Pons (tissue), 1 donor: ENCODE data around the gene ANKRA2.

ENCODE experiments used
- DNase-seq: peaks from one replicate; pipeline ENCODE4 v3.0.0-alpha.2; 2016; ENCODE audit warnings: low spot score

Gene ANKRA2, protein sequence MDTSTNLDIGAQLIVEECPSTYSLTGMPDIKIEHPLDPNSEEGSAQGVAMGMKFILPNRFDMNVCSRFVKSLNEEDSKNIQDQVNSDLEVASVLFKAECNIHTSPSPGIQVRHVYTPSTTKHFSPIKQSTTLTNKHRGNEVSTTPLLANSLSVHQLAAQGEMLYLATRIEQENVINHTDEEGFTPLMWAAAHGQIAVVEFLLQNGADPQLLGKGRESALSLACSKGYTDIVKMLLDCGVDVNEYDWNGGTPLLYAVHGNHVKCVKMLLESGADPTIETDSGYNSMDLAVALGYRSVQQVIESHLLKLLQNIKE

GRCh38 chr5:73565139-73565968, at the start of gene ANKRA2, which contains the start of gene UTP15:
TSS of gene ANKRA2 (minus strand) at chr5:73565639. CDS start at chr5:73562881, 2,758 bp downstream.
TSS of gene UTP15 (plus strand) at chr5:73565743. CDS start at chr5:73567345, 1,602 bp downstream.
- peak; percentile 96 for DNase-seq

GRCh38 chr5:73615085-73615484, 49.6 kb upstream of the ANKRA2 start:
- no peak for DNase-seq

GRCh38 chr5:73612799-73613198, 47.4 kb upstream of the ANKRA2 start:
- DNase-seq, result no peak

DNA sequence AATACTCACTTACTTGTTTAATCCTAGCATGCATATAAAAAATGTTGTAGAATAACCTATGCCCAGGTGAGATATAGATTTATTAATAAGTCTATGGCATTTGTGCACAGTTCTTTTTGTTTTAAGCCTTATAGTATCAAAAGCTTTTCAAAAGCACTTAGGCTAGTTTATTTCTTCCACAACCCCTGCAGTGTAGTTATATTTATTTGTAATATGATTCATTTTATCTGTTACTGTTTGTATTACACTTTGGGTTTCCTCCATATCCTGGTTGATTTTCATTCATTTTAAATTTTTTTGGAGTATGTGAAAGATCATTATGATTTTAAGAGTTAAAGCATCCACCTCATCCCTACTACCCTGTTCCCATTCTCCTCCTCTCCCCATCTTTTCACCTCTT, 41.8 kb upstream of the ANKRA2 start:
- no peak for DNase-seq

DNA sequence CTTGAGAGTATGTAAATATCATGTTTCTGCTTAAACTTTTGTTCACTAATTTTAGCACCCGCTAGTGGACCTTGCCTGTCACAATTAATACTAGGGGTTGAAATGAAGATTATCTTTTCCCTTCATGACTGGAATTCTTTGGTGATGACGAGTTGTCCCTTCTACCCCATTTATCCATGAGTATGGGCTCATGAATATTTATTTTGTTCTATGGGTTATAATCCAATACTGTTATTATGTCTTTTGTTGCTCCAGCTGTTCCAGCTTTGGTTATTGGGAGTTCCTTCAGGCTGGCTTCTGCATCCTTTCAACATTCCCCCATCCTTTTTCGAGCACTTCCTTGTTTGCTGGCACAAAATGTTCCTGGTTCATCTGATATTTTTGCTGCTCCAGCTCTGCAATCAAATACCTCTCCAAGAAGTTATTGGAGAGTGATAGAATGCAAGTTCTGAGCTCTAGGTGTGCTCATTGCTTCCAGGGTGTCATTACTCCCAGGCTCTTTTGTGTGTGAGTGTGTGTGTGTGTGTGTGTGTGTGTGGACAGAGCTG, 40.8 kb upstream of the ANKRA2 start:
- DNase-seq, result no peak

DNA sequence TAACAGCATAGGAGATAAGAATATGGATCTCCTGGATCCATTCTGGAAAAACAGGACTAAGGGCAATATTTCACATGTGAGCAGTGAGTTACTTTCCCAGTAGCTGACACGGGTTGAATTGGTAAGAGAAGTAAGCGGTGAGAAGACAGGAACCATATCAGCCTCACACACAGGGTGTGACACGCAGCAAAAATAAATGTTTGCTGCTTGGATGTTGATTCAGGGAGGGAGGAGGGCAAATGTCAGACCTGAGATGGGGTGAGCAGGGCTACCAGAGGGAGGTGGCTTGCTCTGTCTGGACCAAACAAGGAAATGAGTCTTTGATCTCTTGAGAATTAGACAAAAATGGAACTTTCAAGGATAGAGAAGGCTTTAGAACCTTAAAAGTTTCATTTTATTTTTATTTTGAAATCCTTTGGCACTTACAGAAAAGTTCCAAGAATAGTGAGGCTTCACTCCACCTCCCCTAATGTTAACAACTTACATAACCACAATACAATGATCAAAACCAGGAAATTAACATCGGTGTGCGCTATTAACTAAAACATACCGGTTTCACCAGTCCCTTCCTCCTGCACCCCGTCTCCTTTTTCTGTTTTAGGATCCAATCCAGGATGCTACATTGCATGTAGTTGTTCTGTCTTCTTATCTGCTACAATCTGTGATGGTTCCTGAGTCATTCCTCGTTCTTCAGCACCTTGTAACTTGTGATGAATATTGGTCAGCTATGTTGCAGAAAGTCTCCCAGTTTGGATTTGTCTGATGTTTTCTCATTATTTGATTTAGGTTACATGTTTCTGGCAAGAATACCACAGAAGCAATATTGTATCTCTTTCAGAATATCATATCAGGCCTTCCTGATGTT, 40.0 kb upstream of the ANKRA2 start:
- DNase-seq, result no peak

- DNase-seq, result no peak
Observed at GRCh38 chr5:73603998-73604397, 38.6 kb upstream of the ANKRA2 start.

GRCh38 chr5:73599380-73599779, 33.9 kb upstream of the ANKRA2 start:
- DNase-seq, result no peak

GRCh38 chr5:73596705-73597328, 31.4 kb upstream of the ANKRA2 start:
- peak; percentile 15 for DNase-seq

- no peak for DNase-seq
Observed at GRCh38 chr5:73592551-73592950, 27.1 kb upstream of the ANKRA2 start.

- no peak for DNase-seq
Observed at GRCh38 chr5:73591698-73592501, 26.5 kb upstream of the ANKRA2 start.

- DNase-seq, result peak; percentile 86
Observed at GRCh38 chr5:73591102-73591695, 25.8 kb upstream of the ANKRA2 start.

- DNase-seq, result no peak
Observed at GRCh38 chr5:73587923-73588322, 22.5 kb upstream of the ANKRA2 start.

DNA sequence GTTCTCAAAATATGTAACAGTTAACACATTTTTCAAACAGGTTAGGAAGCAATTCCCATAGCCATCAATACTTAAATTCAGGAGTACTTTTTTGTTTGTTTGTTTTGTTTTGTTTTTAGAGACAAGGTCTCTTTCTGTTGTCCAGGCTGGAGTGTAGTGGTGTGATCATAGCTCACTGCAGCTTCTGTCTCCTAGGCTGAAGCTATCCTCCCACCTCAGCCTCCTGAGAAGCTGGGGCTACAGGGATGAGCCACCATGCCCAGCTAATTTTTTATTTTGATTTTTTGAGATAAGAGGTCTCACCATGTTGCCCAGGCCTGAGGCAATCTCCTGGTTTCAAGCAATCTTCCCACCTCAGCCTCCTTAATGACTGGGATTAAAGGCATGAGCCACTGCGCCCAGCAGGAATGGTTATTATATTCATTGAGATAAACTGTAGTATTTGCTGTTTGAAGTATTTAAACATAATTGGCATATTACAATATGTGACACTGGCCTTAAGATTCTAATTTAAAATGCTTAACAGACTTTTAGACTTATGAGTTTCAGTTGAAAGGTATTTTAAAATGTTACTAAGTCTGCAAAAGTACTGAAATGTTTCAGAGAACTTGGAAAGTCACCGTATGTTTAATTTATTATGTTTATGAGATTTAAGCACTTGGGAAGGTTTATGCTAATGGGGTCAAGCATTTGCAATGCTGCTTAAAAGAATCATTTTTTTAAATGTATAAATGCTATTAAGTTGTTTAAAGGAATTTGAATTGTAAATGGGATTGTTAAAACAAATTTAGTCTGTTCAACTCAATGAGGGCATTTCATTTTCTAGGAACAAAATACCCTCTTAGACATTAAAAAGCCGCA, 17.1 kb upstream of the ANKRA2 start:
- no peak for DNase-seq

DNA sequence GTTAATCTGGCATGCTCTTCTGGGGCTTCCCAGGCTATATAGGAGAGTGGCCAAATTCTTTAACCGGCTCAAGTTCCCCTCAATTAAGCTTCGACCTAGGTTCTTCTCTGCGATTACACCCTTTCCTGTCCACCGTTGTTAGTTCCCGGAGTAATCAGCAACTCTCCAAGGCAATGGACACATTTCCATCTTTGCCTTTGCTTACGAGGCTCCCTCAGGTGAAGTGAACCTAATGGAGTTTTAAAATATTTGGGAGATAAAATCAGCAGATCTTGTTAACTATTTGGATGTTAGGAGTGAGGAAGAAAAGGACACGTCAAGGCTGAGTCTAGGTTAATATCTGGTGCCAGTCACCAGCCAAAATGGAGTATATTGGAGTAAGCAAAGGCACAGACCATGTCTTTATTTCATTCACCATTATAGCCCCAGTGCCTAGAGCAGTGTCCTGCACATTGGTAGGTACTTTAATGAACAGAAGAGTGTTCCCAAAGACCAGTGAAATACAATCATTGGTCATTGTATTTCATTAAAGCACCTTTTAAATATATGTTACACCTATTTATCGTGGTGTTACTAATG, 619 bp upstream of the ANKRA2 start:
- no peak for DNase-seq

- DNase-seq, result no peak
Observed at GRCh38 chr5:73564675-73565074, 764 bp downstream of the ANKRA2 start.

DNA sequence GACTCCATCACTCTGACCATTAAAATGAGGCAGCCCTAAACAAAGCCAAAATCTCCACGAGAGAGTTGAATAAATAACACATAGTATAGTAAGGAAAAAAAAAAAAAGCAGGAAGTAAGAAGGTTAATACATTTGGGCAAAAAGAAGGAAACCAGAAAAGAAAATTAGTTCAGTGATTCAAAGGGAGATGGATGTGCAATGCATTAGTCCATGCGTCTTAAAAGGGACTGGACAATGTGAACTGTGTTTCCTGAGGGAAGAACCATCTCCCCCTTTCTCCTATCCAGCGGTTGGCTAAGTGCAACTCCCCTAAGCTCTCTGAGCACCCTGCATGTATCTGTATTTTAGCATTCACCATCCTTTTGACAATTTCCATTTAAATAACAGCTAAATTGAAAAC, 1.4 kb downstream of the ANKRA2 start:
- no peak for DNase-seq

DNA sequence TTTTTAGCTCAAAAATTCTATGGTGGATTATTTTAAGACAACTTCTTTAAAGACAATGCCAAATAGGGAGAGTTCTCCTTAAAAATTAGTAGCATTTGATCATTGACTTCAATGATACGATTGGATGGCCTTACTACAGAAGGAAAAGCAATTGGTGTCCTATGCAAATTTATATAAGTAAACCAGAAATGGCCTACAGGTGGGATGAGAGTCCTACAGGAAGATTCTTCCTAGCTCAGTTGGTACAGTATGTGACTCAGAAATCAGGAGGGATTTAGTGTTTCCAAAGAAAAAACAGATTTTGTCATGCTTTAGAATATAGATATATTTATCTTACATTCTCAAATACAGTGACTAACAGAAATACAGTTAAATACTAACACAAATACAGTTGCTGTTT, 6.5 kb downstream of the ANKRA2 start:
- no peak for DNase-seq

- DNase-seq, result no peak
Observed at GRCh38 chr5:73552642-73553041, 12.8 kb downstream of the ANKRA2 start.
